Testis (tissue), 2 donors: ENCODE measurements around the gene CCNF.

Source experiments
- CTCF ChIP-seq, 3 experiments: fragments of 450-650 bp in 2 of 3; fragments of 200-600 bp in 1 of 3; sonication (generic) in 1 of 3; IDR thresholded peaks; one replicate each; pipeline ENCODE4 v1.5.1; 2016 to 2019; ENCODE audit warnings: antibody characterized with exemption in 3 of 3, mild to moderate bottlenecking in 2 of 3, moderate library complexity in 1 of 3
- POLR2A ChIP-seq: fragments of 450-650 bp; IDR thresholded peaks from one replicate; pipeline ENCODE4 v1.6.1; 2017; ENCODE audit warnings: antibody characterized with exemption, mild to moderate bottlenecking, moderate library complexity

- TF ChIP-seq CTCF (IDR thresholded peaks at IDR 0.05) (no peak), POLR2A (no peak)
Observed at GRCh38 chr16:2450975-2451381, 21.7 kb downstream of the CCNF start.
